ENCODE results near the gene KRTAP3-2. TPM values are rescaled to one million over a fixed set of nuclear protein-coding genes. Genes with fewer than 3 reads are reported as not detected.

Gene KRTAP3-2
- total RNA-seq, 1 experiment from 2014 or later = not detected

DNA sequence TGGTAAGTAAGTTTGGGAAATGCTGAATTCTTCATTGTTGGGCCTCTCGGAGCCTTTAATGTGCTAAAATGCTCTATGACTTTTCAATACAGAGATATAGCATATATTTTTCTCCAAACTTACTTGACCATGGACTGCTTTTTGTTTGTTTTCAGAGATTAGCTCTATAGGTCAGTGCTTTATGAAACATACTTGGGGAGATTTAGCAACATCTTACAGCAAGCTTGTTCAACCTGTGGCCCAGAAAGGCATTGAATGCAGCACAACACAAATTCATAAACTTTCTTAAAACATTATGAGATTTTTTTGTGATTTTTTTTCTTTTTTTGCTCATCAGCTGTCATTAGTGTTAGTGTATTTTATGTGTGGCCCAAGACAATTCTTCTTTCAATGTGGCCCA lies 10.2 kb upstream of the KRTAP3-2 start:
- no peak overlapping the region for H3K18ac ChIP-seq (ENCODE audit: insufficient read length, low read depth, low read length)
- no peaks in the 10 kb centered on the region for H3K23me2 ChIP-seq (ENCODE audit: insufficient read length, low read depth, low read length, poor library complexity, severe bottlenecking)
- no peak overlapping the region for H4K5ac ChIP-seq (ENCODE audit: insufficient read length, low read depth, low read length)
- H2BK120ac ChIP-seq (ENCODE audit: low read depth, low read length, poor library complexity, severe bottlenecking) = no peak overlapping the region
- Mint-ChIP-seq H3K36me3 (ENCODE audit: insufficient read depth in 1 of 3, low read depth in 3 of 3) (no peaks in the 10 kb centered on the region), H3K27ac (no peak overlapping the region), H3K4me1 (peaks cover 17 to 19% of the 10 kb centered on the region in 2 experiments), H3K4me3 (no peak overlapping the region), H3K9me3 (no peaks in the 10 kb centered on the region), H3K27me3 (ENCODE audit: low read depth) (no peaks in the 10 kb centered on the region)
- no peak overlapping the region for H3K27ac ChIP-seq (ENCODE audit: insufficient read length, low read depth, low read length)
- no peak overlapping the region for H2BK20ac ChIP-seq (ENCODE audit: low read depth, low read length, poor library complexity, severe bottlenecking)
- no peak overlapping the region for H2BK12ac ChIP-seq (ENCODE audit: insufficient read length, low read depth, low read length)
- no peaks in the 10 kb centered on the region for H3K9me3 ChIP-seq (ENCODE audit: control insufficient read depth, low read depth, low read length)
- H3K56ac ChIP-seq (ENCODE audit: insufficient read length, low read depth, low read length) = no peak overlapping the region
- H3K23ac ChIP-seq (ENCODE audit: insufficient read length, low read depth, low read length) = no peak overlapping the region
- H3T11ph ChIP-seq (ENCODE audit: low read length) = no peak overlapping the region
- no peak overlapping the region for H3K9ac ChIP-seq (ENCODE audit: extremely low read depth, insufficient read length, low read length)
- H3K4me2 ChIP-seq (ENCODE audit: insufficient read depth, insufficient read length, low read length) = no peak overlapping the region
- DNase-seq = no peak
- no peaks in the 10 kb centered on the region; the same call in 1 of the 2 replicates for H3K4me1 ChIP-seq (ENCODE audit: insufficient read depth, low read length)
- no peak overlapping the region for H2BK15ac ChIP-seq (ENCODE audit: low read depth, low read length)
- no peak overlapping the region for H4K8ac ChIP-seq (replicated peaks; ENCODE audit: insufficient read length, low read depth, low read length)
- no CpG with 5 or more reads among the region's 1 CpG for WGBS (ENCODE audit: extremely low coverage, insufficient read length, low lambda C conversion rate)
- no peaks in the 10 kb centered on the region for H4K20me1 ChIP-seq (ENCODE audit: control insufficient read depth, insufficient read depth, insufficient read length)
- no peak overlapping the region for H2BK5ac ChIP-seq (ENCODE audit: insufficient read length, low read length)
- H3K79me2 ChIP-seq (ENCODE audit: insufficient read depth, low read length) = no peaks in the 10 kb centered on the region
- H2AK5ac ChIP-seq (ENCODE audit: insufficient read length, low read length) = no peak overlapping the region
- H3K4ac ChIP-seq (ENCODE audit: low read depth, low read length) = no peak overlapping the region
- no peak overlapping the region for H2AFZ ChIP-seq (ENCODE audit: low read length)
- H3K14ac ChIP-seq (ENCODE audit: insufficient read depth, low read length) = no peak overlapping the region
- no peaks in the 10 kb centered on the region for H3K79me1 ChIP-seq (ENCODE audit: insufficient read depth, low read depth, low read length, poor library complexity, severe bottlenecking)
- TF ChIP-seq, protein P1, sequence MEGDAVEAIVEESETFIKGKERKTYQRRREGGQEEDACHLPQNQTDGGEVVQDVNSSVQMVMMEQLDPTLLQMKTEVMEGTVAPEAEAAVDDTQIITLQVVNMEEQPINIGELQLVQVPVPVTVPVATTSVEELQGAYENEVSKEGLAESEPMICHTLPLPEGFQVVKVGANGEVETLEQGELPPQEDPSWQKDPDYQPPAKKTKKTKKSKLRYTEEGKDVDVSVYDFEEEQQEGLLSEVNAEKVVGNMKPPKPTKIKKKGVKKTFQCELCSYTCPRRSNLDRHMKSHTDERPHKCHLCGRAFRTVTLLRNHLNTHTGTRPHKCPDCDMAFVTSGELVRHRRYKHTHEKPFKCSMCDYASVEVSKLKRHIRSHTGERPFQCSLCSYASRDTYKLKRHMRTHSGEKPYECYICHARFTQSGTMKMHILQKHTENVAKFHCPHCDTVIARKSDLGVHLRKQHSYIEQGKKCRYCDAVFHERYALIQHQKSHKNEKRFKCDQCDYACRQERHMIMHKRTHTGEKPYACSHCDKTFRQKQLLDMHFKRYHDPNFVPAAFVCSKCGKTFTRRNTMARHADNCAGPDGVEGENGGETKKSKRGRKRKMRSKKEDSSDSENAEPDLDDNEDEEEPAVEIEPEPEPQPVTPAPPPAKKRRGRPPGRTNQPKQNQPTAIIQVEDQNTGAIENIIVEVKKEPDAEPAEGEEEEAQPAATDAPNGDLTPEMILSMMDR (conservative IDR thresholded peaks at IDR 0.05) = no peak
- no peak overlapping the region for H4K91ac ChIP-seq (ENCODE audit: insufficient read length, low read depth, low read length)
- H3K27me3 ChIP-seq (ENCODE audit: insufficient read depth, low read length) = no peaks in the 10 kb centered on the region
